ENCODE data around the gene PRPSAP1.
"Not testable (repeated sequence)": the region's sequence is repeated elsewhere in the genome, so short reads cannot be mapped to it uniquely, and the experiment has no call there.

Gene PRPSAP1

GRCh38 chr17:76276069-76276431 lies 77.7 kb downstream of the PRPSAP1 start:
- no peak for DNase-seq

- no peak for DNase-seq
Observed at GRCh38 chr17:76275382-76276068, 78.2 kb downstream of the PRPSAP1 start.

DNA sequence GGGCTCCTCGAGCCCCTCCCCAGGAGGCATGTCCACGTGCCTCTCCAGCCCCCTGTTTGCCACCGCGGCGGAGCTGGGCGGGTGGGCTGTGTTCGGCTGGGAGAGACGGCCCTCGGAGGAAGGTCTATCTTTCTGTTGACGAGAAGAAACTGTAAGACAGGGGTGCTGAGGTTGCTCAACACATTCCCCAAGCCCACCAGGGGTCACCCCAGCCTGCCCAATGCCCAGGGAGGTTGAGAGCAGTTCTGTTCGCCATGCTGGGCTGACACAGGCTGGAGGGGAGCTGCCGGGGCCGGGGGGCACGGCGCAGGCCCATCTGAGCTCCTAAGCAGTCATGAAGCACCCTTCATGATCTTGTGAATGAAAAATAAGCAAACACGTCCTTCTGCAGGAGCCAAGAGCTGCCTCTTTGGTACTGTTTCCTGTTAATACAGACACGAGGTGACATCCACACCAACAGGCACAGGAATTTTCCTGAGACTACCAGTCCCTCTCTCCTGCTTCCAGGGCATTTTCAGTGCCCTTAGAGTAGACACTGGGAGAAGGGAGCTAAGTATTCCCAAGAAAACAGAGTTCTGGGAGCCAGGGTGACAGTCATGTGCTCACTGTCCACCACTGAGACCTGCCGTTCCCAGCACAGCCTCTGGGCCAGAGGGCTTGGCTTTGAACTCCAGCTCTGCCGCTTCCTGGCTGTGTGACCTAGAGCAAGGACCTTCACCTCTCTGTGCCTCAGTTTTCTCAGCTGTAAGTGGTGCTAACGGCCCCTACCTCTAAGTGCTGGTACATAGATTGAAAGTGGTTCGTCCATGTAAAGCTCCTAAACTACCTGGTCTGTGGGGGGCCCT lies 79.4 kb downstream of the PRPSAP1 start:
- no peak for DNase-seq

DNA sequence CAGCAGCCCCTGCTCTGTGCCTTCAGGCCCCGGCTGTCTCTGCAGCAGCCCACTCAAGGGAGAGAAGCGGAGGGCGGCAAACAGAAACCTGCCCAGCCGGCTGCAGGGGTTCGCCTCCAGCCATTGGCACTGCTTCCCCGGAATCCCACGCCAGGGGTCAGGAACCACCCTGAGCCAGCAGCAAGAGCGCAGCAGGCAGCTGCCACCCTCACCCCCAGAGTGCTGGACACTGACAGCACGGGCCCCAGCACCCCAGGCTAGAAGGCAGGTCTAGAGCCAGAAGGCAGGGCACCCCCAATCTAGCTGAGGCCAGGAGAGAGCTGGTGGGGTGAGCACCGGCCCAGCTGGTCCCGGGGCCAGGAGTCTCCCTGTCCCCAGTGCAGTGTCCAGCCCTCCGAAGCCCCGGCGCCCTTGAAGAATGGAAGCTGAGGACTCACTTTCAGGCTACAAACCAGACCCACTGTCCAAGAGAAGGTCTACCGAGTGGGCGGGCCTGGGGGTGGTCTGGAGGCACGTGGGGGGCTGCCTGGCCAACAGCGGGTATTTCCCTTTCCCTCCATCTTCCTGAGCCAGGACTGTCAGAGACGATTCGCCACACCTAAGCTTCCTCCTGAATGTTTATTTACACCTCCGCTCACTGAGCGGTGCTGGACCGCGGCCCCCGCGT lies 80.1 kb downstream of the PRPSAP1 start:
- DNase-seq, result no peak

DNA sequence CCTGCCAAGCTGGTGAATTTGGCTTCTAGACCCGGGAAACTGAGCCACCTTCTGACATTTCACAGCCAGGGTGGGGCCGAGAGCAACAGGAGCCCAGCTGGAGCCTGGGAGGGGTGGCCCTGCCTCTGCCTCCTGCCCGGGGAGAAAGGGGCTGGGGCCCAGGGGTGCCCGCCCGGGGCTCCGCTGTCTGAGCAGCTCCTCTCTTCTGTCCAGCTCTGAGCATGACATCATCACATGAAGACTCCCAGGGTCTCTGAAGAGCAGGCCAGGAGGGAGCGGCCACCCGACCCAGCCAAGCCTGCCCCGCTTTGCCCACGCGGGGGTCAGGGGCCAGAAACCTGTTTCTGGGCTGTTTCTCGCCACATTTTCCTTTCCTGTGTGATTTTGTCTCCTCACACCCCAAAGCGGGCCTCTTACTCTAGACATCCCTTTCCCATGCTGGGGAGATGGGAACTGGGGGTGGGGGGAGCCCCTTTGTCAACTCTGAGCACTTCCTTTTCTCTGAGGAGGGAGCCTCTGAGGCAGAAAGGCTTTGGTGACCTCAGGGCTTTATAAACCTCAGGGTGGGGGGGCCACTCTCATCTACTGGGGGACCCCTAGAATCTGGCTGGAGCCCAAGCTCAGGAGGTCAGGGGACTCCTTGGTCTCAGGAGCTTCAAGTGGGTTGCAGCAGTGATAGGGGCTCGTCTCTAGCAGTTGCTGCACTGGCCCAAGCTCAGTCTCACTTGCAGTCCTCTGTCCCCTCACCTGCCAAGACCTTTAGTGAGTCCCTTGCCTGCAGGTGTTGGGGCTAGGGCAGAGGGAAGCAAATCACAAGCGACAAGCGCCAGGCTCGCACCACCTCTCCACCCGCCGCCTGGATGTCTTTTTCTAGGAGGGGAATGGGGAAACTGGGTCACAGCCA lies 80.9 kb downstream of the PRPSAP1 start:
- no peak for DNase-seq

DNA sequence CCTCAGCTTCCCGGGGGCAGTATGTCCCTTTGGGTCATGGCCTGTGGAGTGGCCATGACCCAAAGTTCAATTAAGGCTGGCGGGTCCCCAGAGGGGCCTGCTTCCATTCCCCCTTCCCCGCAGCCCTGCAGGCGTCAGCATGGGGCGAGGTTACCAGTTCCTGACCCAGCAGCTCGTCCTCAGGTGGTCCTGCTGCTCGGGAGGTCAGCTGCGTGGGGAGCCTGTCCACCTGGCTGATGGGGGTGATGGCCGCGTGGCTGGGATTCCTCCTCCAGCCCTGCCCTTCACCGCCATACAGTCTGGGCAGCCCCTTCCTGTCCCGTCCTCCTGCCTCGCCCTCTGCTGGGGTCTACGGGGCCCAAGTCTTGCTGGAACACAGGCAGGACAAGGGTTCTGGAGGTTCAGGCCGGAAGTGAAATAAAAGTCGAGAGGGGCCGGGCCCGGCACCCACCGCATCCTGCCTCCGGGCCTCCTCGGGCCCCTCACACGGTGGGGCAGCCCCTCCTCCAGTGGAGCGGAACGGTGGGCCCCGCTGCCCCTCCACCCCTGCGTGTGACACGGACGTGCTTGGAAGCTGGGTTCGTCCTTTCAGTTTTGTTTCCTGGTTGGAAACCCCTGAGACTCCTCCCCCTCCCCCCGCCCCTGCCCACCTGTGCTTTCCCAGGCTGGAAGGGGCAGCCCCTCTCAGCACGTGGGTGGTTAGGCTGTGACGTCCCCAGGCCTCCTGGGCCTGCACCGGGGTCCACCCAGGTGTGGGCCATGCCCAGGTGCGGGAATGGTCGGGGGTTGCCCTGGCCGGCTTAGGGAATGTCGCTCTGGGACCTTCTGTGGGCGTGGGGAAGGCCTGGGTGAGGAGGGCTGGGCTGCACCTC lies 81.8 kb downstream of the PRPSAP1 start:
- DNase-seq, result no peak

- no peak for DNase-seq
Observed at GRCh38 chr17:76270770-76271668, 82.7 kb downstream of the PRPSAP1 start.

DNA sequence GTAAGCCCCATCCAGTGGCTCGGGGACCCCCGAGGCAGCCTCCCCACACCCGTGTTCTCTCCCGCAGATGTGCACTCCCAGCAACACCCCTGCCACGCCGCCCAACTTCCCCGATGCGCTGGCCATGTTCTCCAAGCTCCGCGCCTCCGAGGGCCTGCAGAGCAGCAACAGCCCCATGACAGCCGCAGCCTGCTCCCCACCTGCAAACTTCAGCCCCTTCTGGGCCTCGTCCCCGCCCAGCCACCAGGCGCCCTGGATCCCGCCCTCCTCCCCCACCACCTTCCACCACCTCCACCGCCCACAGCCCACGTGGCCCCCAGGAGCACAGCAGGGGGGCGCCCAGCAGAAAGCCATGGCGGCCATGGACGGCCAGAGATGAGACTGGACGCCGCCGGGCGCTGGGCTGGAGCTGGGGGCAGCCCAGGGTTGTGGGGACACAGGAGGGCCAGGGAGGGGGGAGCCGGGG lies 83.6 kb downstream of the PRPSAP1 start:
- DNase-seq, result no peak

- DNase-seq, result no peak
Observed at GRCh38 chr17:76268991-76269981, 84.4 kb downstream of the PRPSAP1 start.

GRCh38 chr17:76268015-76268749 lies 85.5 kb downstream of the PRPSAP1 start:
- DNase-seq, result no peak

- DNase-seq, result not testable (repeated sequence)
Observed at GRCh38 chr17:76267581-76268001, 86.1 kb downstream of the PRPSAP1 start.

DNA sequence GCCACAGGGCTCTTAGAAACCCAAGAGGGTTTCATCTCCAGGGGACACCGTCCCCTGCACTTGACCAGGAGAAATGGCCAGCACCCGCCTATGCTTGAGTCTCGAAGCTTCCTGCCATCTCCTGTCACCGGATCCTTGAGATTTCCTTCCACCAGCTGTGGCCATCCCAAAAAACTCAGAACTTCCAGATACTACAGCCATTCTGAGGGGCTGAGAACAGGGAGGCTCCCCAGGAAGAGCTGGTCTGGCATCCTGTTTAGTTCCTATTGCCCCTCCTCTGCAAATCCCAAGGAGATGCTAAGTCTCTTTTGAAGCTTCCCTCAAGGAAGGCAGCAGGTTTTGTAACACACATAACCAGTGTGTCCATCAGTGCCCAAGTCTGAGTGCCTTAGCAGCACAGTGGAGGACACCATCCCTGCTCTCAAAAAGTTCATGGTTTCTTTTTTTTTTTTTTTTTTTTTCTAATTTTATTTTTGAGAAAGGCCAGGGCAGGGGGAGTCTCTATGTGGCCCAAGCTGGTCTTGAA lies 86.6 kb downstream of the PRPSAP1 start:
- no peak for DNase-seq

- no peak for DNase-seq
Observed at GRCh38 chr17:76266244-76266938, 87.3 kb downstream of the PRPSAP1 start.

DNA sequence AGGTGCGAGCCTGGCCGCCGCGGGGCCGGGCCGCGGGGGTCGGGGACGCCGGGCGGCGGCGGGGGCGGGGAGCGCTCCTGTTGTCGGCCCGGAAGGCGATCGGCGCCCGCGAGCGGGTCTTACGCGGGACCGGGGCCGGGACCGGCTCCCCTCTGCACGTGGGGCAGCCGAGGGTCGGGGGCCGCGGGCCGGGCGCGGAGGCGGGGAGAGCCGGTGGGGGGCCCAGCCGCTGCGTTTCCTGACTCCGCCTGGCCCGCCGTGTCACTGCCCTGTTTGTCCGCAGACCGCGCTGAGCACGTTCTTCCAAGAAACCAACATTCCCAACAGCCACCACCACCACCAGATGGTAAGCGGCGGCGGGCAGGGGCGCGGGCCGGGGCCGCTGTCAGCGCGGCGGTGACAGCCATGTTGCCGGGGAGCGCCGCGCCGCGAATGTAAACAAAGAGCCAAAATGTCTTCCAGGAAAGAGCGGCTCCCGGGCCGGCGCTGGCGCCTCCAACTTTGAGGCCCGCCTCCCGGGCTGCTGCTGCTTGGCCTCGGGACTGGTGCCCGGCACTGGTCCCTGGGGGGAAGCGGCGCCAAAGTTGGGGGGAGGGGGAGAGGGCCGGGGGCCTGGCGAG lies 88.0 kb downstream of the PRPSAP1 start:
- no peak for DNase-seq

GRCh38 chr17:76264755-76265623 lies 88.7 kb downstream of the PRPSAP1 start, which contains the start of gene UBALD2:
Gene UBALD2, plus strand, starts transcription at chr17:76265348. Its CDS starts 158 bp downstream, at chr17:76265506.
- DNase-seq, result peak; percentile 96

- DNase-seq, result no peak
Observed at GRCh38 chr17:76264425-76264754, 89.3 kb downstream of the PRPSAP1 start.
